Parathyroid adenoma (tissue), 2 donors: ENCODE data around the gene GAS2L2.
"Not testable (repeated sequence)": the region's sequence is repeated elsewhere in the genome, so short reads cannot be mapped to it uniquely, and the experiment has no call there.

Source experiments
- H2AFZ ChIP-seq: fragments of 300-600 bp; sonication (generic); one replicate; pipeline ENCODE4 v1.7.0; 2017; ENCODE audit warnings: antibody characterized with exemption, mild to moderate bottlenecking
- H3K27ac ChIP-seq: fragments of 300-600 bp; sonication (generic); one replicate; pipeline ENCODE4 v1.7.0; 2017
- H3K27me3 ChIP-seq: fragments of 300-600 bp; sonication (generic); one replicate; pipeline ENCODE4 v1.7.0; 2017; ENCODE audit warnings: low read length; ENCODE audit not compliant: control insufficient read depth, insufficient read depth
- H3K36me3 ChIP-seq: fragments of 300-600 bp; sonication (generic); one replicate; pipeline ENCODE4 v1.7.0; 2017; ENCODE audit warnings: low read length; ENCODE audit not compliant: control insufficient read depth, insufficient read depth
- H3K4me1 ChIP-seq: fragments of 300-600 bp; sonication (generic); one replicate; pipeline ENCODE4 v1.7.0; 2017; ENCODE audit warnings: control low read depth
- H3K4me2 ChIP-seq: fragments of 300-600 bp; sonication (generic); one replicate; pipeline ENCODE4 v1.7.0; 2017; ENCODE audit warnings: low read length
- H3K4me3 ChIP-seq: fragments of 300-600 bp; sonication (generic); one replicate; pipeline ENCODE4 v1.7.0; 2017; ENCODE audit warnings: low read depth, low read length
- H3K79me2 ChIP-seq: fragments of 300-600 bp; sonication (generic); one replicate; pipeline ENCODE4 v1.7.0; 2017; ENCODE audit warnings: control low read depth
- H3K9ac ChIP-seq: fragments of 300-600 bp; sonication (generic); one replicate; pipeline ENCODE4 v1.7.0; 2017; ENCODE audit warnings: mild to moderate bottlenecking
- H3K9me3 ChIP-seq: fragments of 300-600 bp; sonication (generic); one replicate; pipeline ENCODE4 v1.7.0; 2017; ENCODE audit warnings: low read length; ENCODE audit not compliant: control insufficient read depth
- TF ChIP-seq, protein P1 (sequence below): fragments of 300-600 bp; sonication (generic); IDR thresholded peaks from one replicate; pipeline ENCODE4 v1.7.0; 2017; ENCODE audit warnings: antibody characterized with exemption, mild to moderate bottlenecking
- donor health status: primary hyperparathyroidism.

GAS2L2 gene

GRCh38 chr17:35760587-35760986 lies 7.5 kb upstream of the GAS2L2 start, which contains the start of gene C17orf50:
C17orf50 (plus strand) TSS chr17:35760887; CDS start chr17:35760942, 55 bp downstream.
- TF ChIP-seq, protein P1, sequence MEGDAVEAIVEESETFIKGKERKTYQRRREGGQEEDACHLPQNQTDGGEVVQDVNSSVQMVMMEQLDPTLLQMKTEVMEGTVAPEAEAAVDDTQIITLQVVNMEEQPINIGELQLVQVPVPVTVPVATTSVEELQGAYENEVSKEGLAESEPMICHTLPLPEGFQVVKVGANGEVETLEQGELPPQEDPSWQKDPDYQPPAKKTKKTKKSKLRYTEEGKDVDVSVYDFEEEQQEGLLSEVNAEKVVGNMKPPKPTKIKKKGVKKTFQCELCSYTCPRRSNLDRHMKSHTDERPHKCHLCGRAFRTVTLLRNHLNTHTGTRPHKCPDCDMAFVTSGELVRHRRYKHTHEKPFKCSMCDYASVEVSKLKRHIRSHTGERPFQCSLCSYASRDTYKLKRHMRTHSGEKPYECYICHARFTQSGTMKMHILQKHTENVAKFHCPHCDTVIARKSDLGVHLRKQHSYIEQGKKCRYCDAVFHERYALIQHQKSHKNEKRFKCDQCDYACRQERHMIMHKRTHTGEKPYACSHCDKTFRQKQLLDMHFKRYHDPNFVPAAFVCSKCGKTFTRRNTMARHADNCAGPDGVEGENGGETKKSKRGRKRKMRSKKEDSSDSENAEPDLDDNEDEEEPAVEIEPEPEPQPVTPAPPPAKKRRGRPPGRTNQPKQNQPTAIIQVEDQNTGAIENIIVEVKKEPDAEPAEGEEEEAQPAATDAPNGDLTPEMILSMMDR, result no peak
- Histone ChIP-seq H3K27me3 (no peaks in the 10 kb centered on the region), H3K4me2 (no peak within 1 kb of the TSS), H3K4me3 (no peak within 1 kb of the TSS), H3K36me3 (no peaks in the 10 kb centered on the region), H3K9ac (no peak within 1 kb of the TSS), H2AFZ (no peak within 1 kb of the TSS), H3K79me2 (no peaks in the 10 kb centered on the region), H3K4me1 (no peaks in the 10 kb centered on the region), H3K9me3 (no peaks in the 10 kb centered on the region), H3K27ac (no peak within 1 kb of the TSS)

GRCh38 chr17:35757243-35757642 lies 4.2 kb upstream of the GAS2L2 start:
- Histone ChIP-seq H3K36me3 (no peaks in the 10 kb centered on the region), H3K79me2 (no peaks in the 10 kb centered on the region), H3K4me1 (no peaks in the 10 kb centered on the region), H3K27ac (no peak overlapping the region), H3K9ac (no peak overlapping the region), H3K4me2 (no peak overlapping the region), H2AFZ (no peak overlapping the region), H3K9me3 (no peaks in the 10 kb centered on the region), H3K4me3 (no peak overlapping the region), H3K27me3 (no peaks in the 10 kb centered on the region)
- TF ChIP-seq, protein P1, result no peak

DNA sequence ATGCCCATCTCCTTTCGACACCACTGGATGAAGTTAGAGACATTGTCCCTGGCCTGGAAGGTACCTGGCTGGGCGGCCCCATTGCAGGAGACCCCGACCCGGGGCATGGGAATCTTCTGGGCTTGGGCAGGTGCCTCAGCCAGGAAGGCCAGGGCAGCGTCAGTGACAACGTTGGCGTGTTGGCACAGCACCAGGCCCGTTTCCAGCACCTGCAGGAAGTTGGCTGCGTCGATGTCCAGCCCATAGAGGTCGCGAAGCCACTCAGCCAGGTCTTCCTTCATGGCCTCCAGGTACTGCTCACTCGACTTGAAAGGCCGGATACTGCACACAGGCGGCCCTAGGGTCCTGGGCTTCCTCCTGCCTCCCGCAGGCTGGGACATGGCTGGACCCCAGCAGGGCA lies 568 bp downstream of the GAS2L2 start:
- H3K9ac ChIP-seq, result no peak overlapping the region
- no peaks in the 10 kb centered on the region for H3K36me3 ChIP-seq
- no peak overlapping the region for H2AFZ ChIP-seq
- no peak overlapping the region for H3K4me2 ChIP-seq
- H3K79me2 ChIP-seq, result no peaks in the 10 kb centered on the region
- TF ChIP-seq, protein P1, result no peak
- peaks cover 20% of the 10 kb centered on the region for H3K4me1 ChIP-seq
- no peaks in the 10 kb centered on the region for H3K9me3 ChIP-seq
- H3K27ac ChIP-seq, result no peak overlapping the region
- no peaks in the 10 kb centered on the region for H3K27me3 ChIP-seq
- no peak overlapping the region for H3K4me3 ChIP-seq

- not testable (repeated sequence) for H3K4me2 ChIP-seq, H3K9me3 ChIP-seq, H2AFZ ChIP-seq, H3K27ac ChIP-seq, H3K79me2 ChIP-seq, H3K36me3 ChIP-seq, H3K4me3 ChIP-seq, H3K27me3 ChIP-seq, H3K9ac ChIP-seq
- peaks cover 20% of the 10 kb centered on the region for H3K4me1 ChIP-seq
Observed at GRCh38 chr17:35751541-35751940, 1.5 kb downstream of the GAS2L2 start.

DNA sequence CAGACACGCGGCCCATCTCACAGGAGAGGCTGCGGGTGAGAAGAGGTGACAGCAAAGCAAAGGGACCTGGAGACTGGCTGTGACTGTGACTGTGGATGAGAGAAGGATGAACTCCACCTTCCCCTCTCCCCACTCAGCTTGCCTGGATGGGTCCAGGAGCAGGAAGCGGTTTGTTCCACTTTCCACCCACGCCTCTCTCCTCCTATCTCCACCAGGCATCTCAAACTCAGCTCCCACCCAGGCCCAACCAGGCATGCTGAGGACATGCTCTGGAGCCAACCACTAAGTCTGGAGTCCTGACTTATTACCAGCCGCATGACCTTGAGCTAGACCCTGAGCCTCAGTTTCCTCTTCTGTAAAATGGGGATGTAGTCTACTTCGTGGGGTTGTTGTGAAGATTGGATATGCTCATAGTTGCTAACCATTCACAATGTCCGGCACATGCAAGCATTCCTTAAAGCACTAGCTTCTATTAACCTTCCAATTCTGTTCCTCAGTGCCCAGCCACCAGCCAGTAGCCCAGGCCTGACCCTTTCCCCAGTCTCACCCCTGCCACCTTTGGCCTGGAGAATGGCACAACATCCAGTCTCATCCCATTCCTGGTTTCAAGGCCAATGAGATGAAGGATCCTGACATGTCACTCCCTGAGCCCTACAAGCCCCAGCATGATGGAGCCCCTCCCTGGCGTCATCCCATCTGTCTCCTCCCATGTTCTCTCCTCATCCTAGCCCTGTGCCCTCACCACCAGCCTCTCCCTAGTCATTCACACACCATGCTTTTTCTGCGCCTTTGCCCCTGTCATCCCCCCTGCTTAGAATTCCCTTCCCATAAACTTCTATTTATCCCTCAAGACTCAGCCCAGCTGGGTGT lies 2.3 kb downstream of the GAS2L2 start:
- Histone ChIP-seq H3K9me3 (no peaks in the 10 kb centered on the region), H3K27ac (no peak overlapping the region), H3K4me1 (peaks cover 20% of the 10 kb centered on the region), H3K4me3 (no peak overlapping the region), H3K36me3 (no peaks in the 10 kb centered on the region), H3K27me3 (no peaks in the 10 kb centered on the region), H3K79me2 (no peaks in the 10 kb centered on the region), H3K4me2 (no peak overlapping the region), H2AFZ (peak overlapping the region; percentile 74), H3K9ac (no peak overlapping the region)
- TF ChIP-seq, protein P1, result no peak
